Measurements from ENCODE around the gene PCNX1.

- TF ChIP-seq ZNF792 (tag by site-specific recombination; IDR thresholded peaks at IDR 0.05) = no peak
- no peak for TF ChIP-seq ZNF76 (tag by site-specific recombination; IDR thresholded peaks at IDR 0.05; ENCODE audit: borderline replicate concordance, low read depth)
- TF ChIP-seq ZNF776 (tag by site-specific recombination; IDR thresholded peaks at IDR 0.05; ENCODE audit: borderline replicate concordance) = no peak
- TF ChIP-seq ZNF311 (tag by site-specific recombination; IDR thresholded peaks at IDR 0.05; ENCODE audit: borderline replicate concordance) = no peak
- TF ChIP-seq GLIS1 (tag by site-specific recombination; IDR thresholded peaks at IDR 0.05) = no peak
- TF ChIP-seq ZNF585B (tag by site-specific recombination; IDR thresholded peaks at IDR 0.05) = no peak
- TF ChIP-seq CTCF (tag by site-specific recombination; IDR thresholded peaks at IDR 0.05) = no peak
- TF ChIP-seq ZNF626 (tag by site-specific recombination; IDR thresholded peaks at IDR 0.05) = no peak
- no peak for TF ChIP-seq KLF16 (tag by site-specific recombination; IDR thresholded peaks at IDR 0.05)
Observed at GRCh38 chr14:71005076-71005475, 97.8 kb downstream of the PCNX1 start.

All from HEK293 (cell line).